ENCODE measurements around the gene OSBPL5.

Gene OSBPL5

GRCh38 chr11:3105791-3106735, 59.0 kb downstream of the OSBPL5 start:
- TF ChIP-seq CTCF (conservative IDR thresholded peaks at IDR 0.05; ENCODE audit: low read depth): no peak
- no peak for DNase-seq (ENCODE audit: low spot score)
- CTCF ChIA-PET: interaction anchor here (1.2 kb wide), 1 partner anchor 90 kb away, joined by 3 read pairs; no protein-coding TSS in a partner anchor
- H3K27ac ChIP-seq: no peak overlapping the region
- POLR2A ChIA-PET (ENCODE audit: low non-redundant PET): no interaction called here

GRCh38 chr11:3104961-3105790, 59.9 kb downstream of the OSBPL5 start:
- CTCF ChIA-PET: interaction anchor here (1.2 kb wide), 1 partner anchor 90 kb away, joined by 3 read pairs; no protein-coding TSS in a partner anchor
- no peak for TF ChIP-seq CTCF (conservative IDR thresholded peaks at IDR 0.05; ENCODE audit: low read depth)
- DNase-seq (ENCODE audit: low spot score): no peak
- POLR2A ChIA-PET (ENCODE audit: low non-redundant PET): no interaction called here
- H3K27ac ChIP-seq: peak overlapping the region; percentile 5; the same call in 1 of the 2 replicates

- TF ChIP-seq CTCF (conservative IDR thresholded peaks at IDR 0.05; ENCODE audit: low read depth): no peak
- no peak for DNase-seq (ENCODE audit: low spot score)
- CTCF ChIA-PET: interaction anchor here (0.6 kb wide), 1 partner anchor 13 kb away, joined by 3 read pairs; no protein-coding TSS in a partner anchor
- peak overlapping the region; percentile 5; the same call in 1 of the 2 replicates for H3K27ac ChIP-seq
- POLR2A ChIA-PET (ENCODE audit: low non-redundant PET): no interaction called here
Measured at GRCh38 chr11:3104051-3104714, 60.9 kb downstream of the OSBPL5 start.

GRCh38 chr11:3103076-3103475, 62.0 kb downstream of the OSBPL5 start:
- no peak overlapping the region for H3K27ac ChIP-seq
- ChIA-PET CTCF (interaction anchor here (0.6 kb wide), 1 partner anchor 66 kb away, joined by 4 read pairs; no protein-coding TSS in a partner anchor), POLR2A (ENCODE audit: low non-redundant PET) (no interaction called here)
- no peak for DNase-seq (ENCODE audit: low spot score)
- no peak for TF ChIP-seq CTCF (conservative IDR thresholded peaks at IDR 0.05; ENCODE audit: low read depth)

- ChIA-PET CTCF (interaction anchor here (0.6 to 0.9 kb wide), 3 partner anchors 10 to 66 kb away, joined by 3 to 5 read pairs (median 4); no protein-coding TSS in a partner anchor), POLR2A (ENCODE audit: low non-redundant PET) (no interaction called here)
- H3K27ac ChIP-seq: no peak overlapping the region
- no peak for DNase-seq (ENCODE audit: low spot score)
- no peak for TF ChIP-seq CTCF (conservative IDR thresholded peaks at IDR 0.05; ENCODE audit: low read depth)
Measured at GRCh38 chr11:3102641-3102921, 62.5 kb downstream of the OSBPL5 start.

Data from RWPE1 (cell line).